HG03520 (cell line): ENCODE measurements around the gene ENTHD1.
"Not testable (repeated sequence)": the region's sequence is repeated elsewhere in the genome, so short reads cannot be mapped to it uniquely, and the experiment has no call there.

ENCODE experiments used
- ATAC-seq: cut with Tn5 transposase; IDR thresholded peaks from one replicate; pipeline ENCODE4 v1.9.1; 2021; ENCODE audit warnings: mild to moderate bottlenecking, moderate library complexity; ENCODE audit not compliant: unreplicated experiment

ENTHD1 gene

DNA sequence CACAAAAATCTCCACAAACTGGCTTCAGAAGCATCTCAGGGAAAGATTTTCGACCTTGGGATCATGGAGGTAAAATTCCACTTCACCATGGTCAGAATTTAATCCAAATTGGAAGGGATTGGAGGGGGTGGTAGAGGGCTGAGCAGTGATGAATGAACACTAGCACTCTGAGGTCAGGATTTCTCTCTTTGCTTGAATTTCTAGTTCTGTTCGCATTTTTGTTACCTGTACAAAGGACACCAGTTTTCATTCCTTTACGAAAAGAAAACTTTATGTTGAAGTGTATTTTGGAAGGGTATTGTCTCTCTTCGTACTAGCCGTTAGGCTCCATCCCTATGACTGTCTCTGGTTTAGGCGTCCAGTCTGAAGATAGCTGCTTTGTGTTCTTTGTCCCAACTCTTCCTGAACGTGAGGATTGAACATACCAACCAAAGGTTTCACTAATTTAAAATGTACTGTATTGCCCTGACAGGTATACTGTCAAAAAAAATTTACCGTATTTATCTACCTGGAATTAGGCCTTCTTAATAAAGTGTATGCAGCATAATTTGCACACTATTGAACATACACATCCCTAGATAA lies 8.1 kb upstream of the ENTHD1 start:
- no peak for ATAC-seq

DNA sequence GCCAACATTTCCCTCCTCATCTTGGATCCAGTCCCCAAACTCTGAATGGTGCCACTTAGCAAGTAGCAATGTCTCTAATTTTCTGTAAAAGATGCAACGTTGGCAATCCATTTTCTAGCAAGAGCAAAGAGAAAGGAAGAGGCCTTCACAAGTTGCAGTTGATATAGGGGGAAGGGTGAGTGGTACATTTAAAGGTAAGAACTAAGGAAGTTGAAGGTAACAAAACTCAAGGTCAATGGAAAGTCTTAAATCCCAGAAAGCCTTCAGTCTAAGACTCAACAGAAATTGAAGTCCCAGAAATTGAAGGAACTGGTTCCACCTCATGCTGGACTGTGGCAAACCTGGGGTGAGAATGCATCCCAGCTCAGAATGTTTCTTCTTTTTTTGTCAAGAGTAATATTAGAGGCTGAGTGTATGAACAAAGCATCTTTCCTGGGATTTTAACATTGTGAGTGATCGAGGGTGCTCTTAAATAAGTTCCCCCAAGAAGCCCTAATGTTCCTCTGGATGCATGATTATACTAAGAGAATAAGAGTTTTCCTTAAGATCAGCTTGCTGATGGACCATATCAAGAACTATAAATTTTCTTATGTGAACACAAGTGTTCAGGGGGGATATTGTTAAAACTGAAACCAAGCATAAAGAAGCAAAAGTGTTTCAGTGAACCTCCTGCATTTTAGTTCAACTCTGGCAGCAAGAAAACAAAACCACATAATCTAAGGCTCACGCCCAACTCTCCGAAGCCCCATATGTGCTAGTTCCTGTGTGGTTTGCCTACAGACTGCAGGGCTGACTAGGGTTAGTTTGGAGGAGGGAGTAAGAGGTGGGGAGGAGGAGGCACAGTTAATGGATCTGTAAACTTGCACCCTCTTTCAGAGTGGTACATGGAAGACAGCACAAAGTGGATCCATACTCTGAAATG lies 7.0 kb upstream of the ENTHD1 start, which contains the start of gene GRAP2:
Gene GRAP2, plus strand, starts transcription at position 779 of the 922 bp plus-strand sequence. CDS start 46,023 bp downstream, outside the sequence.
- no peak for ATAC-seq

DNA sequence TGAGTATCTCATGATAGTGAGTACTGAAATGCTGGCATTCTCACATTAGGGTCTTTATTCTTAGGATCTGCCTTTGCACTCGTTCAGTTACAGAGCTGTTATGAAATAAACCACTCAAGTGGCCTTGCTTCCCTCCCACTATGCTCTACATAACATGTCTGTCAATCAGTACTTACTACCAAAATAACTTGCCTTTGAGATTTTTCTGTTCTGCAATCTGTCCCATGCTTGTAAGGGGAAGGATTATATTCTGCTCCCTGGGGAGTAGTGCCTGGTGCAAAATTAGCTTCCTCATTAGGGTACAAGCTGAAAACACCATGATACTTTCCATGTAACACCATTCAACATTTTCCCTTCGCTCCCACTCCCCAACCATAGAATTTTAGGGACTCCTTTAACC lies 5.4 kb upstream of the ENTHD1 start:
- peak; percentile 46 for ATAC-seq

DNA sequence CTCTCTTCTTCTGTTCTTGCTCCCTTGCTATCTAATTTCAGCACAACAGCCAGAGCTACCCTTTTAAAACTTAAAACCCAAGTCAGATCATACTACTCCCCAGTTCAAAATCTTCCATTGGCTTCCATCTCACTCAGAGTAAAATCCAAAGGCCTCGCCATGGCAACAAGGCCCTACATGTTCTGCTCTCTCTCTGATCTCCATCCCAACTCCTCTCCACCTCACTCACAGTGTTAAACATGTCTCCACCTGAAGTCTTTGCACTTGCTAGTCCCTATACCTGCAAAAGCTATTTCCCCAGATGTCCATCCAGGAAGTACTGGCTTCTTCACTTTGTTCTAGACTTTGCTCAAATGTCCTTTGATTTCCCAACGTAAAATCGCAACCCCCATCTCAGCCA lies 4.3 kb upstream of the ENTHD1 start:
- ATAC-seq, result no peak

DNA sequence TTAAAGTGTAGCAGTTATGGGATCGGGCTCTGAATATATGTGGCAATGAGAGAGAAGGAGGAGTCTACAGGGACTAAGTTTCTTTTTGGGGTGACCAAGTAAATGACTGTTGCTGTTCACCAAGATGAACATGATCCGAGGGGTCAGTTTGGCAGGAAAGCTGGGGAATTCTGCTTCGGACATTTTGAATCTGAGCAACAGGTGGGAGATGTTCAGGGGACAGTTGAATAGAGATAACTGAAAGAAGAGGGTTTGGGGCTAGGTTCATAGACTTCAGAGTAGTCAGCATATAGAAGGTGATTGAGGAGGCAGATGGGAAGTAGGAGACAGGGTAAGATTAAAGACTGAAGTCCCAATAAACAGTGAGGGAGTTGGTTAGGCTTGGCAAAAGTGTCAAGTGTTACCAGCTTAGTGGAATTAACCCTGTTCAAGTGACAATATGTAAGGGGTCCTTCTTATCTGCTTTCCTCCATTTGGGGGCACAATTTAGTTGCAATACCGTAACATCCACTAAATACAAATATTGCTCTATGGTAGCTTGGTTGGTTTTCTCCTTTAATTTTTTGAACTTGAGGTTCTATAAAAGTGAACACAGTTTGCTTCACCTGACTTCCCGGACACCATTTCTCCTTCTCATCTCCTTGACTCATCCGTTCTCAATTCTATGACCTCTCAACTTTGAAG lies 2.9 kb upstream of the ENTHD1 start:
- no peak for ATAC-seq

- no peak for ATAC-seq
These were observed 2.1 kb upstream of the ENTHD1 start for GRCh38 chr22:39895682-39896081.

DNA sequence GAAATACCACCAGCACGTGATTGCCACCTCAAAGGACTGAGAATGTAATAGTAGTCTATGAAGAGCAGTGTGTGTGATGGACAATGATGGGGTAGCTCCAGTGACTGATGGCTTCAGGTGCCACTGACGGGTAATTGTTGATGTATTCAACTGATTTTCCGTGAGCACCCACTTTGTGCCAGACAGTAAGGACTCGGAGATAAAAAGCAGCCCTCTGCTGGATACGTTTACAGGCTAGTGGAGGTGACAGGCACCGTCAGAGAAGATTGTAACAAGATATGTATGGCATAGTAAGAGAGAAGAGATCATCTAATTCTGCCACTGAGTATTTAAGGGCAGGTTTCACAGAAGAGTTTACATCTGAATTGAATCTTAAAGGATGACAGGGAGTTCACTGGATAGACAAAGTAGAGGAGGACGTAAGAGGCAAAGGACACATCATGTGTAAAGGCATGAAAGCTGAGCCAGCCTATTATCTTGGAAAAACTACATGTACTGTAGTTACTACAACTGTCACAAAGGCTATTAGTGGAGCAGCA lies 1.1 kb upstream of the ENTHD1 start:
- no peak for ATAC-seq

- ATAC-seq, result not testable (repeated sequence)
These were observed 3.6 kb downstream of the ENTHD1 start for GRCh38 chr22:39889924-39890323.

- ATAC-seq, result no peak
These were observed 10.5 kb downstream of the ENTHD1 start for GRCh38 chr22:39883057-39883456.

DNA sequence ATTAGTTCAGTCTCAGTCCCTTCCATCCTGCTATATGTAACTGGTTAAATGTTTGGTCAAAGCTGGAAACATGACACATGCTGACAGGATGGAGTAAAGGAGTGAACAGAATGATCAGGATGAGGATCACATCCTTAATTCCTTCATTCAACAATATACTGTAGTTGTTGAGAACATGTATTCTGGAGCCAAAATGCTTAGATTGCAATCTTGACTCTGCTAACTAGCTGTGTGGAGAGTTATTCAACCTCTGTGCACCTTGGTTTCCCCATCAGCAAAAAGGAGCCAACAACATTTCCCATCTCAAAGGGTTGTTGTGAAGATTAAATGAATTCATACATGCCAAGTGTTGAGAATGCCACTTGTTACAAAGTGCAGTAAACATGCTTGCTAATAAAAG lies 12.8 kb downstream of the ENTHD1 start:
- ATAC-seq, result no peak

- no peak for ATAC-seq
These were observed 16.3 kb downstream of the ENTHD1 start for GRCh38 chr22:39877079-39877845.

DNA sequence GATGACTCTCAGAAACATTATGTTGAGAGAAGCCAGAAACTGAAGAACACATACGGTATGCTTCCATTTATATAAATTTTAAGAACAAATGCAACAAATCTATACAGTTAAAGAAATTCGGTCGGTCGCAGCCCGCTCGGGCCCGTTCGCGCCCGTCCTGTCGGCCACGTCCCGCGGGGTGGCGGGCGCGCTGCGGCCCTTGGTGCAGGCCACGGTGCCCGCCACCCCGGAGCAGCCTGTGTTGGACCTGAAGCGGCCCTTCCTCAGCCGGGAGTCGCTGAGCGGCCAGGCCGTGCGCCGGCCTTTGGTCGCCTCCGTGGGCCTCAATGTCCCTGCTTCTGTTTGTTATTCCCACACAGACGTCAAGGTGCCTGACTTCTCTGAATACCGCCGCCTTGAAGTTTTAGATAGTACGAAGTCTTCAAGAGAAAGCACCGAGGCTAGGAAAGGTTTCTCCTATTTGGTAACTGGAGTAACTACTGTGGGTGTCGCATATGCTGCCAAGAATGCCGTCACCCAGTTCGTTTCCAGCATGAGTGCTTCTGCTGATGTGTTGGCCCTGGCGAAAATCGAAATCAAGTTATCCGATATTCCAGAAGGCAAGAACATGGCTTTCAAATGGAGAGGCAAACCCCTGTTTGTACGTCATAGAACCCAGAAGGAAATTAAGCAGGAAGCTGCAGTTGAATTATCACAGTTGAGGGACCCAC lies 18.2 kb downstream of the ENTHD1 start:
- not testable (repeated sequence) for ATAC-seq

GRCh38 chr22:39873965-39874364 lies 19.6 kb downstream of the ENTHD1 start:
- ATAC-seq, result no peak

- ATAC-seq, result no peak
These were observed 21.0 kb downstream of the ENTHD1 start for GRCh38 chr22:39872548-39872947.

GRCh38 chr22:39871008-39871798 lies 22.4 kb downstream of the ENTHD1 start:
- ATAC-seq, result no peak

- not testable (repeated sequence) for ATAC-seq
These were observed 23.8 kb downstream of the ENTHD1 start for GRCh38 chr22:39869797-39870196.

- no peak for ATAC-seq
These were observed 24.8 kb downstream of the ENTHD1 start for GRCh38 chr22:39868741-39869140.

DNA sequence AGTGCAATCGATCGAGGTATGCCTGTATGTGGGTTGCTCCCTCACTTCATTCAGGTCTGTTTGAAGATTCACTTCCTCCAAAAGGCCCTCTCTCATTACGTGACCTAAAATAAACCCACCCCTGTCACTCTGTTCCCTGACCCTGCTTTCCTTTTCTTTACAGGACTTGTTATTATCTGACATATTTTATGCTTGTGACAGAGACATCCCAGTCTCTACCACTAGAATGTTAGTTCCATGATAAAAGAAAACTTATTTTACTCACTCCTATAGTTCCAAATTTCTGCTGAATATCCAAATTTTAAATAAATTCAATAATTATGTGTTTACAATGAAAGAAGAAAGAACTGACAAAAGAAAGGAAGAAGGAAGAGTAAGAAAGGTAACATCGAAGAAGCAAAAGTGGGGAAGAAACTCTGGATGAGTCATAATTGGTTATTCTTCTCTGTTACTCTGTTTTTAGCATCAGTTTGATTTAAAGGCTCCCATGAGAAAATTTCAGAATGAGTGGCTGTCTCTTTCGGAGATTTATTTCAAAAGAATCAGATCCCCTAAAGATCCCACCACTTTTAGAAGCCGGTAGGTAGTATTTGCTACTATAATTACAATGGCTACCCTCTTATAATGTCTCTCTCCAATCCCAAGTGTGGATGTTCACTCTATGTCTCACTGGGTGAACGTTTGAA lies 33.5 kb downstream of the ENTHD1 start:
- ATAC-seq, result no peak

DNA sequence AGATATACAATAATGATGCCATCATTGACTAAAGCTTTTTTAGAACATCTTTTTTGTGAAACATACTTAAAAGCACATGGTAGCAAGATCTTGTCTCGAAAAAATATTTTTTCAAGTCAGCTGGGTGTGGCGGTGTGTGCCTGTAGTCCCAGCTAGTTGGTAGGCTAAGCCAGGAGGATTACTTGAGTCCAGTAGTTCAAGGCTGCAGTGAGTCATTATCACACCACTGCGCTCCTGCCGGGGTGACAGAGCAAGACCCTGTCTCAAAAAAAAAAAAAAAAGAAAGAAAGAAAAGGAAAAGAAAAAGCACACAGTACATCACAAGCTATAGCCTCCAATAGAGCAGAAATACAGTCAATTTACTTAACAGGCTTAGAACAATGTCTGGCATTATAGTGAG lies 37.0 kb downstream of the ENTHD1 start:
- no peak for ATAC-seq
